Measurements from ENCODE around the gene EFCAB5.
"Not testable (repeated sequence)": the region's sequence is repeated elsewhere in the genome, so short reads cannot be mapped to it uniquely, and the experiment has no call there.

EFCAB5 gene

GRCh38 chr17:29936724-29937123 lies 4.7 kb upstream of the EFCAB5 start:
- DNase-seq: no peak

GRCh38 chr17:29945281-29945680 lies 3.8 kb downstream of the EFCAB5 start:
- no peak for DNase-seq

GRCh38 chr17:29948448-29949215 lies 7.2 kb downstream of the EFCAB5 start:
- DNase-seq: no peak

GRCh38 chr17:29949696-29950095 lies 8.3 kb downstream of the EFCAB5 start:
- no peak for DNase-seq

- DNase-seq: no peak
Observed at GRCh38 chr17:29954405-29954804, 13.0 kb downstream of the EFCAB5 start.

GRCh38 chr17:29956225-29956624 lies 14.8 kb downstream of the EFCAB5 start:
- no peak for DNase-seq

- DNase-seq: not testable (repeated sequence)
Observed at GRCh38 chr17:29957488-29957887, 16.1 kb downstream of the EFCAB5 start.

- DNase-seq: no peak
Observed at GRCh38 chr17:29958947-29959657, 17.7 kb downstream of the EFCAB5 start.

GRCh38 chr17:29959658-29960337 lies 18.4 kb downstream of the EFCAB5 start:
- no peak for DNase-seq

- no peak for DNase-seq
Observed at GRCh38 chr17:29962656-29963055, 21.2 kb downstream of the EFCAB5 start.

GRCh38 chr17:29968271-29968670 lies 26.8 kb downstream of the EFCAB5 start:
- no peak for DNase-seq

- DNase-seq: no peak
Observed at GRCh38 chr17:29972277-29972676, 30.8 kb downstream of the EFCAB5 start.

- DNase-seq: no peak
Observed at GRCh38 chr17:29973005-29973404, 31.6 kb downstream of the EFCAB5 start.

- no peak for DNase-seq
Observed at GRCh38 chr17:29977836-29978235, 36.4 kb downstream of the EFCAB5 start.

GRCh38 chr17:29980261-29980660 lies 38.8 kb downstream of the EFCAB5 start:
- no peak for DNase-seq

GRCh38 chr17:29982991-29983653 lies 41.7 kb downstream of the EFCAB5 start:
- no peak for DNase-seq

- DNase-seq: no peak
Observed at GRCh38 chr17:29996458-29996857, 55.0 kb downstream of the EFCAB5 start.

- no peak for DNase-seq
Observed at GRCh38 chr17:30000001-30000754, 58.7 kb downstream of the EFCAB5 start.

GRCh38 chr17:30000755-30001257 lies 59.4 kb downstream of the EFCAB5 start:
- no peak for DNase-seq

- DNase-seq: no peak
Observed at GRCh38 chr17:30002088-30002487, 60.7 kb downstream of the EFCAB5 start.

GRCh38 chr17:30005709-30006320 lies 64.4 kb downstream of the EFCAB5 start:
- no peak for DNase-seq

GRCh38 chr17:30011934-30012333 lies 70.5 kb downstream of the EFCAB5 start:
- not testable (repeated sequence) for DNase-seq

All from activated CD8-positive, alpha-beta memory T cell treated with anti-CD3 and anti-CD28 coated beads, Interleukin-2, amount 50 U/mL, for 48 hours (primary cell).